Measurements from ENCODE around the gene DOCK2.

The DOCK2 gene

GRCh38 chr5:170049713-170050112 is 412.6 kb downstream of the DOCK2 start:
- DNase-seq (ENCODE audit: extremely low spot score): no peak
- CTCF ChIA-PET: interaction anchor here (1.7 to 1.9 kb wide), 2 partner anchors 8 to 21 kb away, joined by 4 to 5 read pairs; no protein-coding TSS in a partner anchor
- no peak for TF ChIP-seq CTCF (IDR thresholded peaks at IDR 0.05; ENCODE audit: control extremely low read depth, extremely low read depth, low read depth, missing control alignments)
- POLR2A ChIA-PET: no interaction called here

DNA sequence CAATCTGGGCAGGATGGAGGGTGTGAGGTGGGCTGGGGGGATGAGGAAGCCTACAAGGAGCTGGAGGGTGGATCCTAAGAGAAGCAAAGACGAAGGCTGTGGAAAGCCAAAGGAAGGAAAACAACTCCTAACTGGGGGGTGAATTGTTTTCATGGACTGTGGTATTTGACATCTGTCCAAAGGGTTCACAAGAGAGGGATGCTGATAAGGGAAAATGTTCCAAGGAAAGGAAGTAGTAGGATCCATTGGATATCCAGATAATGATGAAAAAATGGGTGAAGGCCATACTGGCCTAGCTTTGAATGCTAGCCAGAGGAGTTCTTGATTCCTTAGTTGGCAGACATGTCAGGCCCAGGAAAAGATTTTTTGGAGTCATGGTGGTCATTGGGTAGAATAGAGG is 416.8 kb downstream of the DOCK2 start:
- ChIA-PET CTCF (interaction anchor here (1.4 to 1.9 kb wide), 2 partner anchors 10 to 17 kb away, joined by 4 to 7 read pairs; no protein-coding TSS in a partner anchor), POLR2A (no interaction called here)
- DNase-seq (ENCODE audit: extremely low spot score): no peak
- no peak for TF ChIP-seq CTCF (IDR thresholded peaks at IDR 0.05; ENCODE audit: control extremely low read depth, extremely low read depth, low read depth, missing control alignments)

- TF ChIP-seq CTCF (IDR thresholded peaks at IDR 0.05; ENCODE audit: control extremely low read depth, extremely low read depth, low read depth, missing control alignments): no peak
- POLR2A ChIA-PET: no interaction called here
- DNase-seq (ENCODE audit: extremely low spot score): no peak
- CTCF ChIA-PET: interaction anchor here (1.5 kb wide), 1 partner anchor 12 kb away, joined by 4 read pairs; no protein-coding TSS in a partner anchor
These were observed 418.5 kb downstream of the DOCK2 start for GRCh38 chr5:170055606-170056005.

DNA sequence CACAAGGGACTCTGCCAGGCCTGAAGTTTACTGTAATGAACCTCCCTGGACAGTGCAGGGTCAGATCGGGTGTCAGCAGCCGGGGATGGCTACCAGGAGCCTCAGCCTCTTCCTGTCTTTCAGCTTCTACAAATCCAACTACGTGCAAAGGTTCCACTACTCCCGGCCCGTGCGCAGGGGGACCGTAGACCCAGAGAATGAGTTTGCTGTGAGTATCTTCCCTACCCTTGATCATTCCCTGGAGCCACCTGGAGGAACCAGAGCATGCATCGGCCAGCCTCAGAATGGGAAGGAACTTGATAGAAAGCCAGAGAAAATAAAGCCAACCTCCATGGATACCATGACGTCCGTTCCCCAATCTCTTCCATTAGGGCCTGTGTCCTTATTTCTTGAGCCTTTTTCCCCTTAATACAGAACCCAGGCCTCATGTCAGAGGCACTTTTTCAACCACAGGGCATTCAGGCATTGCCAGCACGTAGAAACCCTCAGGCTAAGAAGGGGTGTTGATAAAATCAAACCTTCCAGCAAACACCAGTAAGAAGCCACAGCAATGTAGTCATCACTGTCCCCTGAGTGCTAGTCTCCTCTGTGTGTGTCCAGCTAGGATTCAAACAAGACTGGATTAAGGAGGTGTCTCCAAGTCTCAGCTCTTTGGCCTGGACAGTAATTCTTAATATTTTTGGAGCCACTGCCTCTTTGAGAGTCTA is 419.6 kb downstream of the DOCK2 start:
- POLR2A ChIA-PET: no interaction called here
- TF ChIP-seq CTCF (IDR thresholded peaks at IDR 0.05; ENCODE audit: control extremely low read depth, extremely low read depth, low read depth, missing control alignments): no peak
- DNase-seq (ENCODE audit: extremely low spot score): no peak
- CTCF ChIA-PET: interaction anchor here (4.8 kb wide), 1 partner anchor 13 kb away, joined by 26 read pairs; no protein-coding TSS in a partner anchor

- no peak for DNase-seq (ENCODE audit: extremely low spot score)
- POLR2A ChIA-PET: no interaction called here
- TF ChIP-seq CTCF (IDR thresholded peaks at IDR 0.05; ENCODE audit: control extremely low read depth, extremely low read depth, low read depth, missing control alignments): no peak
- CTCF ChIA-PET: interaction anchor here (4.8 kb wide), 1 partner anchor 13 kb away, joined by 26 read pairs; no protein-coding TSS in a partner anchor
These were observed 420.2 kb downstream of the DOCK2 start for GRCh38 chr5:170057311-170057710.

DNA sequence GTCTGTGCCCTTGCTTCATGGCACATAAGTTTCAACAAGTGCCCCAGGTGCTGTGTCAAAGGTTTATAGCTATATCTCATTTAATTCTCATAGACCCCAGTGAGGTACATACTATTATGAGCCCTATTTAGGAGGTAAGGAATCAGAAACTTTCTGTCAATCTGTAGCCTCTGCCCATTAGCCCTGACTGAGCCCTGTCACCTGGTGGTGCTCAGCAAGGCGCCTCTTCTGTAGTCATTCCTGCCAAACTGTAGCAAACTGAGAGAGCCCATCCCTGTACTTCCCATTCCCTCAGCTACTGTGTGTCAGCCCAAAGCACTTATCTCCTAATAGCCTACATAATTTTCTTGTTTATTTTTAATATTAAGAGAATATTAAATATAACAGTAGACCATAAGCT is 422.1 kb downstream of the DOCK2 start:
- CTCF ChIA-PET: interaction anchor here (1.1 to 4.8 kb wide), 2 partner anchors 11 to 16 kb away, joined by 3 to 26 read pairs; no protein-coding TSS in a partner anchor
- POLR2A ChIA-PET: no interaction called here
- TF ChIP-seq CTCF (IDR thresholded peaks at IDR 0.05; ENCODE audit: control extremely low read depth, extremely low read depth, low read depth, missing control alignments): no peak
- DNase-seq (ENCODE audit: extremely low spot score): no peak

All from GM10248 (cell line).